Upper lobe of right lung (tissue), 1 donor: Measurements from ENCODE around the gene SKI. TPM values are rescaled to one million over a fixed set of nuclear protein-coding genes. Genes with fewer than 3 reads are reported as not detected.

Source experiments
- ATAC-seq: fragments of 200-7000 bp; cut with Tn5 transposase; one replicate; pipeline ENCODE4 v1.9.1; 2020; ENCODE audit warnings: mild to moderate bottlenecking, moderate library complexity
- DNase-seq: peaks from one replicate; pipeline ENCODE4 v3.0.0-alpha.2; 2020
- H3K27ac ChIP-seq: fragments of 200-600 bp; one replicate; pipeline ENCODE4 v1.8.0; 2022
- H3K27me3 ChIP-seq: fragments of 200-600 bp; one replicate; pipeline ENCODE4 v1.8.0; 2022; ENCODE audit warnings: mild to moderate bottlenecking
- H3K36me3 ChIP-seq: fragments of 200-600 bp; one replicate; pipeline ENCODE4 v1.8.0; 2022
- H3K4me1 ChIP-seq: fragments of 200-600 bp; one replicate; pipeline ENCODE4 v1.8.0; 2022
- H3K4me3 ChIP-seq: fragments of 200-600 bp; one replicate; pipeline ENCODE4 v1.8.0; 2022; ENCODE audit warnings: mild to moderate bottlenecking
- H3K9me3 ChIP-seq: fragments of 200-600 bp; one replicate; pipeline ENCODE4 v1.8.0; 2022
- intact Hi-C: fragments of 100-400 bp; cut with DNase I; formaldehyde crosslinking; loops from one replicate; pipeline ENCODE4 v1.11.0; 2022
- total RNA-seq: library from RNA; stranded (reverse); fragmentation: NEBNext Ultra II Directional; extraction: Animal tissue kit (Norgen Biotek cat#: 25700); gene quantifications from one replicate; pipeline ENCODE4 v1.2.1, GENCODE V29; 2021
- TF ChIP-seq, protein P1 (sequence below): fragments of 200-600 bp; IDR thresholded peaks from one replicate; pipeline ENCODE4 v1.8.0; 2022; ENCODE audit warnings: antibody characterized with exemption
- donor health status: DM: no; HTN: yes; CAD: no; lungs with severe emphysema.

Gene SKI
- total RNA-seq, 1 donor from 2014 or later, result 89.6 TPM

DNA sequence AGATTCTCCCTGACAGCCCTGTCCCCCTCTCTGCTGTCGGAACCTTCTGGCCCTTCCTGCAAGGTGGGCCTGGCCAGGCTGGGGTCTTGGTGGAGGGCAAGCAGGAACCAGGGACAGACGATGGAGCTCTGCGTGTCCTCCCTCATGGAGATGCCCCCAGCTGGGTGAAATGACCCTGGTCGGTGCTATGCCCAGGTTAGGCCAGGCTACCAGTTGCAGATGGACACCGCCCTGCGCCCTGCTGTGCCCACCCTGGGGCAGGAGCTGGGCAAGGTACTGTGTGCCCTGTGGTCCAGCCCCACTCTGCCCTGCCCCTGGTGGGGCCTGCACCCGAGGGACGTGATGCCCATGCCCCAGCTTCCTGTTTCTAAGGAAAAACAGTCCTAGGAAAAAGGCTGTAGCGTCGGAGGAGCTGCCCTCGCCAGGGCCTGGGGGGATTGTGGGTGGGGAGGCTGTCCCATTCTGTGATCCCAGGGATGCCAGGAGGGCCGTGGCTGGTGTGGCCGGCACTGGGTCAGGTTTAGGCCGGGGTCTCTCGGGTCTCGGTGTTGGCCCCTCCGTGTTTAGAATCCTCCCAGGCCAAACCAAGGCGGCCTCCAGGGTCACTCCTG is 85.6 kb downstream of the SKI start:
- peaks cover 49% of the 10 kb centered on the region for H3K4me1 ChIP-seq
- peak overlapping the region; percentile 90 for H3K27ac ChIP-seq
- H3K4me3 ChIP-seq, result peak overlapping the region; percentile 63
- TF ChIP-seq, protein P1, sequence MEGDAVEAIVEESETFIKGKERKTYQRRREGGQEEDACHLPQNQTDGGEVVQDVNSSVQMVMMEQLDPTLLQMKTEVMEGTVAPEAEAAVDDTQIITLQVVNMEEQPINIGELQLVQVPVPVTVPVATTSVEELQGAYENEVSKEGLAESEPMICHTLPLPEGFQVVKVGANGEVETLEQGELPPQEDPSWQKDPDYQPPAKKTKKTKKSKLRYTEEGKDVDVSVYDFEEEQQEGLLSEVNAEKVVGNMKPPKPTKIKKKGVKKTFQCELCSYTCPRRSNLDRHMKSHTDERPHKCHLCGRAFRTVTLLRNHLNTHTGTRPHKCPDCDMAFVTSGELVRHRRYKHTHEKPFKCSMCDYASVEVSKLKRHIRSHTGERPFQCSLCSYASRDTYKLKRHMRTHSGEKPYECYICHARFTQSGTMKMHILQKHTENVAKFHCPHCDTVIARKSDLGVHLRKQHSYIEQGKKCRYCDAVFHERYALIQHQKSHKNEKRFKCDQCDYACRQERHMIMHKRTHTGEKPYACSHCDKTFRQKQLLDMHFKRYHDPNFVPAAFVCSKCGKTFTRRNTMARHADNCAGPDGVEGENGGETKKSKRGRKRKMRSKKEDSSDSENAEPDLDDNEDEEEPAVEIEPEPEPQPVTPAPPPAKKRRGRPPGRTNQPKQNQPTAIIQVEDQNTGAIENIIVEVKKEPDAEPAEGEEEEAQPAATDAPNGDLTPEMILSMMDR, result no peak
- H3K36me3 ChIP-seq, result peaks cover 7% of the 10 kb centered on the region
- no peaks in the 10 kb centered on the region for H3K27me3 ChIP-seq
- no peak for ATAC-seq
- DNase-seq, result no peak
- intact Hi-C loops, result loop anchor here (10.0 kb wide), 1 partner anchor 119 kb away; the partner anchor contains the start of gene FAAP20
- H3K9me3 ChIP-seq, result no peaks in the 10 kb centered on the region

DNA sequence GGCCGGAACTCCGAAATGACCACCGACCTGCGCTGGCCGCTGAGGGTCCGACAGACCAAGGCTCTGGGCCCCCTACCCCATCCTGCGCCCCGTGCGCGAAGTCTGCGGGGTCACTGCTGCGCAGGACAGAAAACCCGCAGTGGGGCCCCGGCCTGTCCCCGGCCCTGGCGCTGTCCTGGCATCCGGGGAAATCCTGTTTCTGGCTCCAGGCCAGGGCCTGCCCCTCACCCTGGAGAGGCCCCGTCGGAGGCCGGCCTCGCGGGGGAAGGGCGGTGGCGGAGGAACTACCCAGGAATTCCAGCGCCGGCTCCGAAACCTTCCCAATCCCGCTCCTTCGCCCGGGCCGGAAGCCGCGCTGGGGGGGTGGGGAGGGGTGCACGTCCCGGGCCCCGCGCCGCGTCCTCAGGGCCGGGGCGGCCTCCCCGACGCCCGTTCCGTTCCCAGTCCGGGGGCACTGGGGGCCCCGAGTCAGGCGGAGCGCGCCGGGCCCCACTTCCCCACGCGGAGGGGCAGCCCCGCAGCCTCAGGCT is 86.2 kb downstream of the SKI start:
- peak overlapping the region; percentile 63 for H3K4me3 ChIP-seq

DNA sequence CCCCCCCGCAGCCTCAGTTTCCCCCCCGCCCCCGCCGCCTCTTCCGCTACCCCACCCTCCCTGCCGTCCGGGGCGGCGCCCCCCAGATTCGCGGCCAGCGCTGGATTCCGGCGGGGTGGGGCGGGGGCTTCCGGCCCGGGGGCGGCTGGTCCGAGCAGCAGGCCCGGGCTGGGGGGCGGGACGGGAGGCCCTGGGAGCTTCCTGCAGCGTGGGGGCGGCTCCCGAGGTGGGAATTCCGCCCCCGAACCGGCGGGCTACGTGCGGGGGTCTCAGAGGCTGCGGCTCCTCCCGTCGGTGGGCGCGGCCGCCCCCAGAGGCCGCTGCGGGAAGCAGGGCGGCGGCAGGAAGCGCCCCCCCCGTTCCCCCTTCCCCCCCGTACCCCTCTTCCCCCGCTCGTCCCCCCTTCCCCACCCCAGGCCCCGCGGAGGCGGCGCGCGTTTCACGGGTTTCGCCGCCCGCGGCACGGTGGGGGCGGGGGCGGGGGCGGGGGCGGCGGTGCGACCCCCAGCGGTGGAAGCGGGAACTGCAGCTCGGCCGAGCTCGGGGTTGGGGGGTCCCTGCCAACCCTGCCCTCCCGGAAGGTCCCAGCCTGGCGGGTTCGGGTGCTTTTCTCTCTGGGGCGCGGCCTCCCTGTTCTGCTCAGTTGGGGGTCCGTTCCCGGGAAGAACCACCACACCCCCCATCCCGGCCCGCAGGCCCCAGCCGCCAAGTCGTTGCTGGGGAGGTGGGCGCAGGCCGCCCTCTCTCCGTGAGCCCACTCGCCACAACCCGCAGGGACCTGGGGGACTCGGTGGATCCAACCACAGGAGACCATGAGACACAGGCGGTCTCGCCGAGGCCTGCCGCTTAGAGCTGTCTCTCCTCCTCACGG is 86.9 kb downstream of the SKI start:
- TF ChIP-seq, protein P1, result peak; percentile 96
- H3K4me1 ChIP-seq, result peaks cover 49% of the 10 kb centered on the region

More for the DNA sequence above, 86.2 kb downstream of the SKI start:
- TF ChIP-seq, protein P1, result no peak
- ATAC-seq, result peak; percentile 33
- Histone ChIP-seq H3K27ac (peak overlapping the region; percentile 90), H3K36me3 (peaks cover under 1% of the 10 kb centered on the region), H3K27me3 (no peaks in the 10 kb centered on the region), H3K9me3 (no peaks in the 10 kb centered on the region), H3K4me1 (peaks cover 49% of the 10 kb centered on the region)
- peak; percentile 88 for DNase-seq
- intact Hi-C loops, result loop anchor here (10.0 kb wide), 1 partner anchor 120 kb away; the partner anchor contains the start of gene FAAP20

DNA sequence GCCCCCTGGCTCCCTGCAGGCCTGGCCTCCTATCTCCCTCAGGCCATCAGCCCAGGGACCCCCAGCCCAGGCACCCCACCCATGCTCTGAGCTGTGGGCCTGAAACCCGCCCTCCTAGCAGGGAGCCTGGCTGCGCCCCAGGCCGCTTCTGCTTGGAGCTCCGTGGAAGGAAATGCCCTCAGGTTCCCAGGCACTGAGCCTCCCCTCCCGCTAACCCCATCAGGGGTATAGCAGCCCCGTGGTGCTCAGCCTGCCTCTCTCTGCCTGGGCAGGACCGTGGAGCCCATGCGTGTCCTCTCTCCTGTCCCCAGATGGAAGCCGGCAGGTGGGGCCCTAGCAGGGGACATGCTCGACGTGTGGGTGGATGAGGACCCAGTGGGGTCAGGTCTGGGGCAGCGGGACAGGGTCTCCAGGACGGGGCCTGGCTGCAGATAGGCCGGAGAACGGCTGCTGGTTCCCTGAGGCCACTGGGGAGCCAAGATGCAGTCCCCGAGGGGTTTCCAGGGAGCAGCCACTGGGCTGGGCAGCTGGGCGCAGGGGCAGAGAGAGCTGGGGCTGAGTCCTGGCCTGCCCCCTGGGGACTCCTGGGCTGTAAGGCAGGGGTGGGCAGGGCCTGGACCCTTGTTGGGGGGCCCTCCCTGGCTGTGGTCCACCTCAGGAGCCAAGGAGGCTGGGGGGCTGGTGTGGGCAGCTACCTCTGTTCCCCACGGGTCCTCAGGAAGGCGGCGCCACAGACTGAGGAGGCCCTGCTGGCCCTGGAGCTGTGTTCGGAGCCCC is 87.7 kb downstream of the SKI start:
- peak overlapping the region; percentile 63 for H3K4me3 ChIP-seq
- H3K27ac ChIP-seq, result peak overlapping the region; percentile 90
- peaks cover 49% of the 10 kb centered on the region for H3K4me1 ChIP-seq
- TF ChIP-seq, protein P1, result no peak
- intact Hi-C loops, result loop anchor here (10.0 kb wide), 1 partner anchor 121 kb away; the partner anchor contains the start of gene FAAP20
- no peak for ATAC-seq
- no peaks in the 10 kb centered on the region for H3K9me3 ChIP-seq
- no peaks in the 10 kb centered on the region for H3K36me3 ChIP-seq
- no peaks in the 10 kb centered on the region for H3K27me3 ChIP-seq
- DNase-seq, result no peak

More for the DNA sequence above, 86.9 kb downstream of the SKI start:
- Histone ChIP-seq H3K27me3 (no peaks in the 10 kb centered on the region), H3K36me3 (no peaks in the 10 kb centered on the region), H3K9me3 (no peaks in the 10 kb centered on the region), H3K4me3 (peak overlapping the region; percentile 63), H3K27ac (peak overlapping the region; percentile 90)
- DNase-seq (peak; percentile 83), ATAC-seq (peak; percentile 58)
- intact Hi-C loops, result loop anchor here (10.0 kb wide), 1 partner anchor 120 kb away; the partner anchor contains the start of gene FAAP20

DNA sequence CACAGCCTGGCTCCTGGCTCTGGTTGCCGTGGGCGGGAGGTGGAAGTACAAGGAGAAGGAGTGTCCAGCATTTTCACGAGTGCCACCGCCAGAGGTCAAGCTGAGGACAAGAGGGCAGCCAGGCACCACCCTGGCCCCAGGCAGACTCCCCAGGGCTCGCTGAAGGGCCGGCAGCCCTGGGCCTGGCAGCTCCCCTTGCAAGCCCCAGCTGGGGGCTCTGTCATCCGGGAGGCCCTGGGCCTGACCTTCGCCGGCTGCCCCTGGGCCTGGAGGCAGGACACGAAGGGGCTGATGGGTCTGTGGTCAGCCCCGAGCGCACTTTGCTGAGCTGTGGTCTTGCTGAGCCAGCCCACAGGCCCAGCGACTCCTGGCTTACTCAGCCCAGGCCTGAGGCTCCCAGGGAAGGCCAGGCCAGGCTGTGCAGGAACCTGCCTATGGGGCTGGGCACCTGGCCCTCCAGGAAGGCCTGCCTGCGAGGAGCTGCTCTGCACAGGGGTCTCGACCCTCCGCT is 88.4 kb downstream of the SKI start:
- Histone ChIP-seq H3K9me3 (no peaks in the 10 kb centered on the region), H3K27ac (peak overlapping the region; percentile 90), H3K4me3 (no peak overlapping the region), H3K27me3 (no peaks in the 10 kb centered on the region), H3K36me3 (no peaks in the 10 kb centered on the region), H3K4me1 (peaks cover 48% of the 10 kb centered on the region)
- ATAC-seq (peak; percentile 0), DNase-seq (no peak)
- TF ChIP-seq, protein P1, result no peak
- intact Hi-C loops, result loop anchor here (10.0 kb wide), 1 partner anchor 122 kb away; the partner anchor contains the start of gene FAAP20
